Activated CD4-positive, alpha-beta T cell treated with anti-CD3 and anti-CD28 coated beads, Interleukin-2, Interleukin-4, amounts not matched to agents 100 ng/mL and 50 ng/mL, durations not matched to agents 16 hours and 8 hours (primary cell): Measurements from ENCODE around the gene NGFR.

Experiments
- DNase-seq: peaks from one replicate; pipeline ENCODE4 v3.0.0-alpha.2; 2020; ENCODE audit warnings: low spot score

Gene NGFR

GRCh38 chr17:49469831-49470810, 25.0 kb upstream of the NGFR start:
- no peak for DNase-seq

DNA sequence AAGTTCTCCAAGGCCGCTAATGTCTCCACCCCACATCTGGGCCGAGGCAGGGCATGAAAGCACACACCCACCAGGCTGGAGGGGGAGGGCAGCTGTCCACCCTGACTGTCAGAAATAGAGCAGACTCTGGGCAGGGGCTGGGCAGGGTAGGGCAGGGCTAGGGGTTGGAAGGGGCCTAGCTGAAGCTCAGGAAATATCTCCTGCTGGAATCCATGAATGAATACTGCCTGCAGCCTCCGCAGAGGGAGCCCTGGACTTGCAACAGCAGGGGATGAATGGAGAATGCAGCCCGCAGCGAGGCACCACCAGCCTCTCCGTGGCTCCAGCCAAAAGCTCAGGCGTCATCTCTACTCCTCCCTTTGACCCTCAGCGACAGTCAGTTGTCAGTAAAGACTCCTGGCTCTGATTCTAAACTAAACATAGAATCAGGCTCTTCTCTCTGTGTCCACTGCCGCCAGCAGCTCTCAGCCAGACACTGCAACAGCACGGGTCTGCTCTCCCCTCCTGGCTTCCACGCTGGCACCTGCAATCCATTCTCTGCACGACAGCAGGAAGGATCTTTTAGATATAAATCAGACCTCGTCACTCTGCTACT, 23.9 kb upstream of the NGFR start:
- no peak for DNase-seq

GRCh38 chr17:49471769-49472168, 23.3 kb upstream of the NGFR start:
- no peak for DNase-seq

GRCh38 chr17:49472527-49472926, 22.6 kb upstream of the NGFR start:
- no peak for DNase-seq

DNA sequence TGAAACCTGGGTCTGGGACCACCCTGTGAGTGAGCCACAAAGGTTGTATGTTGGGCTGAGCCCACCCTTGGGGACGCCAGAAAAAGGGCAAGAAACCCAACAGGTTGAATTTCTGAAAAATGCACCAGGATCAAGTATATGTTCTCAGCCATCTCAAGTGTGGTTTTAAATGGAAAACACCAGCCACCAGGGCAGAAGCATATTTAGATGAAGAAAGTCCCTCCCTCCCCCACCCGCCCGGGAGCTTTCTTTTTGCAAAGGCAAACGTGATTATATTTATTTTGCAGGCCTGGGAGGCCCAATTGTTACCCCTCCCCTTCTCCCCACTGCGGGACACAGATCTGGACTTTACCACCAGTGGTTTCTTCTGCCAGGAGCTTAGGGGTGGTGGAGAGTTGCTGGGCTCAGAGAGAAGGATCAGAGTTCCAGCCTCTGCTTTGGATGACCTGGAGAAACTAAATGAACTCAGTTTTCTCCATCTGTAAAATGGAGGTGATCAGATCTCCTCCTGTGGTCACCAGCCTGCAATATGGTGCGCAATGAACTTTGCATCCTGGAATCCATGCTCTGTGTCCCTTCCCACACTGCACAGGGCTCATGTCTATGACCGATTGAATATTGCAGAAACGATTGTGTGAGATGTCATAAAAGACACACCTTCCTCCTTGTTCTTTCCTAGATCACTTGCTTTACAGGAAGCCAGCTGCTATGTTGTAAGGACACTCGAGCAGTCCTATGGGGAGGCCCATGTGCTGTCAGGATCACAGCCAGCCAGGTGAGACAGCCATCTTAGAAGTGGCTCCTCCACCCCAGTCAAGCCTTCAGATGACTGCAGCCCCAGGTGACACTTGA, 21.0 kb upstream of the NGFR start:
- no peak for DNase-seq

DNA sequence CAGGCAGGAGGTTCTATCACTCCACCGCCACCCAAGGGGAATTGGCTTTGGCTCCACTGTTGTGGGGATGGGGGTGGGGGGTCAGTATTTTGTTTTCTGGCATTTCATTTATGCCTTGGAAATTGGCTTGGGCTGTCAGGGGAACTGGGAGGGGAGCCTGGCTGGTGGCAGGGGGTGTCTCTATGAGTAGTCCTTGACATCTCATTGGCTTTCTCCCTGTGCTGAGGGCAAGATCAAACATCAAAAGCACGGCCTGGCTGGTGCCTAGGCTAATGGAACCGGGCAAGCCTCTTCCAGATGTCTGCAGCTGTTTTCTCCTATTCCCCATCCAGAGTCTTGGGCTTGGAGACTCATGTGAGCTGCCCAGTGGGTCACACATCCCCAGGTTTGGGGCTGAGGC, 17.4 kb upstream of the NGFR start:
- no peak for DNase-seq

DNA sequence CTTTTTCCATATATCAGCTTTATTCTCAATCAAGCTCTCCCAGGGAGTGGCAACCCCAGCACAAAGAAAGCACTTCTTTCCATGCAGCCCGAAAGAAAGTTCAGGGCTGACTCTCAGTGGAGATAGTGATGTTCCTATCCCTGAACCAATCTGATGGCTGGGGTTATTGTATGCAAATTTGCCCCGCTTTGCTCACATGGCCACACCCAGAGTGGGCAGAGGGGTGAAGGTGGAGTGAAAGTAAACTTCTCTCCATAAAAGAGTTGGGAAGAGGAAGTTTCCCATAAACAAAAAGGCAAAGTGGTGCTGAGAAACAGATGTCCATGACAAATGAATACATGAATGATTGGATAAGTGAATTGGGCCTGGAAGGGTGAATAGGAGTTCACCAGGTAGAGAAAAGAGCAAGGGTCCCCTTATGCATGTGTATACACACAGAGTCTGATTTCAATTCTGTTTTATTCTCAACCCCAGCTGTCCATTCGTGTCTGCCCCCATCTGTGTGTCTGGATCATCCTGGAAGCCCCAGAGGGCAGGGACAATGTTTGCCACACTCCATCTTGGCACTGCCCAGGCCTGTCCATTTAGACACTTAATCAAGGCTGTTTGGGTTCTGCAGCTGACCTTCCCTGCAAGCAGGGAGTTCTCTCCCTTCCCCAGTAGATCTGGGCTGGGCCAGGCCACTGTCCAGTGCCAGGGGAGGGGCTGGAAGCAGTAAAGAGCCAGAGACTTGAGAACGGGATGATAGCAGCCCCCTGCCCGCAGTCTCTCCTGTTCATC, 14.1 kb upstream of the NGFR start:
- DNase-seq: no peak

DNA sequence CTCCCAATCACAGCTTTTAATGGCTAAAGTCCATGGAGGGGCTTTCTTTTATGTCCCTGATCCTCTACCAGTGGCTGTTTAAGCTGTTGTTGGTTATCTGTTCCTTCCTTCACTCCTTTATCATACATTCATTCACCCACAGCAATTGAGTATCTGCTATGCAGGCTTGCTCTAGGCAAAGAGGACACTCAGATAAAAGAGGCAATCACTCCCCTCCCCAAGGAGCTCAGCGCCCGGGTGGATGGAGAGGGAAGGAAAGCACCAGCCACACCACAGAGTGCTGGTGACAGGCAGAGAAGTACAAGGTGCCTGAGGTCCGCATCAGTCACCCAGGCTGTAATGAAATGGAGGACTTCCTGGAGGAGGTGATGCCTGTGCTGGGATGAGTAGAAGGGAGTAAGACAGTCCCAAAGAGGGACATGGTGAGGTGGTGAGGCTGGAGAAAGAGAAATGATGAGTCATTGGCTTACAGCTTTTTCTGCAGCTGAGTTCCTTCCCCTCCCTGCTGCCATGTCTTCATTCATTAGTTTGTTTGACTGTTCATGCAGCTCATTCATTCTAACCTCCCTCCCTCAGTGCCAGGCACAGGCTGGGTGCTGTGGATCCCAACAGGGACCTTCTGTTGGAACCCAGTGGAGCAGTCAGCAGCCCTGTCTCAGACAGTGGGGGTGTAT, 12.8 kb upstream of the NGFR start:
- DNase-seq: no peak

DNA sequence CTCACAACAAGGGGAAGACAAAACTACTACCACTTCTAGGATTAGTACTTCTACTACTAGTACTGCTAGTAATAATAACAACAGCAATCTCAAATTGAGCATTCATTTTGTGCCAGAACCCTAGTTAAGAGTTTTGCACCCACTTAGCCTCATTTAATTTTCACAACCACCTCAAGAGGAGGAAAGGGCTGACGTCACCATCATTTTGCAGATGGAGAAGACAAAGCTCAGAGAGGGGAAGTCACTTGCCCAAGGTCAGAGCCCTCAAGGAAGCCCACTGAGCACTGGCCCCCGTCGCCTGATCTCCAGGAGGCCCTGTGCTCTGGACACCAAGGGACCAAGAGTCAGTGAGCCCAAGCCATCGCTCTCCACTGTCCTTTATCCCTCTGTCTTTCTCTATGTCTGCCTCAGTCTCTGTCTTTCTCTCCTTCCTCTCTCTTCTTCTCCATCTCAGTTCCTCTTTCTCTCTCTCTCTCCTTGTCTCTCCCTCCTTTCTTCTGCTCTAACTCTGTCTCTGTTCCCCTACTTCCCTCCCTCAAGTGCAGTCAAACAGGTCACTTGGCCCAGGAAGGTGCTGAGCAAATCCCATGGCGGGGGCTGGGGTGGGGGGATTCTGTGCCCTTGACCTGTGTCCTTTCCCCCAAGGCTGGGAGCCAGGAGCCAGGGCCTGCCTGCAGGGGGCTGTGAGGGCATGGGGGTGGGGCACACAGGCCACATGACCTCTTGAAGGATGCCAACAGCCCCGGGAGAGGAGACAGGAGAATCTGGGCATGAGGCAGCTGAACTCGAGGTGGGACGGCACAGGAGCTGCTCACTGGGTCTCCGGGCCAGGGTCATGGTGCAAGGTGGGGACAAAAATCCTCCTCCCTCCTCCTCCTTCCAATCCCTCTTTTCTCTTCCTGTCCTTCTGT, 11.2 kb upstream of the NGFR start:
- no peak for DNase-seq

GRCh38 chr17:49484588-49484987, 10.5 kb upstream of the NGFR start:
- DNase-seq: no peak

DNA sequence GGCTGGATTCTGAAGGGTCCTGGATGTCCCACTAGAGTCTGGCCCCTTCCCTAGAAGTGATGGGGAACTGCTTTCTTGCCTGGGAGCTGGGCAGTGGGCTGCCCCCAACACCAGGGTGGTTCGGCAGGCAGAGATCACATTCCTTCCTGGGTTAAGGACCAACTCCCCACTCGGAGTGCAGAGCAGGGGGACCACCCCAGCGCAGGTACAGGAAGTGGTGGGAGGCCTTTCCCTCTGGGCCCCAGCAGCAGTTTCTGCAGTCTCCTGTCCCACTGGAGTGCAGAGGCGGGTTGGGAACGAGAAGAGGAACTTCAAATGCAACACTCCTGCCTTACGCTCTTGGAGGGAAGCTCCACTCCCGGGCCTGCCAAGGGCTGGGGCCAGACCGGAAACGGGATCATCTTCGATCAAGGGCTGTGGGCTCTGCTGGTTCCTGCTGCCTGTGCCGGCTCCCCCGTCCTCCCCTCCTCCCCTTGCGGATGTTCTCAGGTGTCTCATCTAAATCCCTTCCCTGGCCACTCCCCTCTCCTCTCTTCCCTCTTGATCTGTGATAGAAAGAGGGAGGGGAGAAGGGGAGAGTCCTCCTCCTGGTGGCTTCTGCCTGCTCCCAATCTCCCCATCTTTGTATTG, 9.0 kb upstream of the NGFR start:
- DNase-seq: no peak

- DNase-seq: no peak
These were observed 7.9 kb upstream of the NGFR start for GRCh38 chr17:49487183-49487582.

DNA sequence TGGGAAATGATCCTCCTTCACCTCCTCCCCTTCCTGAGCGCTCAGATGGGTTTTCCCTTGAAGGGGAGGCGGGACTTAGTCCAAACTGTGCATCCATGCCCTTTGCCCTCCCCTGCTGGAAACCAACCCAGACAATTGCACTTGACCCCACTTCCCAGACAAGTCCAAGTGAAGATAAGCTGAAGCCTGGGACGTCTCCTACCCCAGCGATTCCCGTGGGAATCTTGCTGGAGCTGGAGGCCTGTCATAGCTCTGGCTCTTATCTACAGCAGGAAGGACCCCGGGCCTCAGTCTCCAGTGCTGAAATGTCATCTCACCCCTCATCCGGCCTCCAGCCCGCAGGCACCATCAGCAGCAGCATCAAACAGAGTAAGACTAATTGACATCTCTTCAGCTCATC, 6.5 kb upstream of the NGFR start:
- DNase-seq: no peak

DNA sequence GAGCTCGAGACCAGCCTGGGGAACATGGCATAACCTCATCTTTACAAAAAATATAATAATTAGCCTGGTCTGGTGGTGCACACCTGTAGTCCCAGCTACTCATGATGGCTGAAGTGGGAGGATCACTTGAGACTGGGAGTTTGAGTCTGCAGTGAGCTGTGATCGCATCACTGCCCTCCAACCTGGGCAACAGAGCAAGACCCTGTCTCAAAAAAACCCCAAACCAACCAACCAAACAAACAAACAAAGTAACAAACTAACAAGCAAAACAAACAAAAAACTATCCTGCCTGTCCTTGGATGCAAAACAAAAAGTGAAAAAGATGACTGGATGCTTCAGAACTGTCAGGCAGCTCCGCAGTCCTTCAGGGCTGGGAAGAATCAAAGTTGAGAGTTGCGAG, 5.7 kb upstream of the NGFR start:
- no peak for DNase-seq

- DNase-seq: no peak
These were observed 4.8 kb upstream of the NGFR start for GRCh38 chr17:49490276-49490675.

DNA sequence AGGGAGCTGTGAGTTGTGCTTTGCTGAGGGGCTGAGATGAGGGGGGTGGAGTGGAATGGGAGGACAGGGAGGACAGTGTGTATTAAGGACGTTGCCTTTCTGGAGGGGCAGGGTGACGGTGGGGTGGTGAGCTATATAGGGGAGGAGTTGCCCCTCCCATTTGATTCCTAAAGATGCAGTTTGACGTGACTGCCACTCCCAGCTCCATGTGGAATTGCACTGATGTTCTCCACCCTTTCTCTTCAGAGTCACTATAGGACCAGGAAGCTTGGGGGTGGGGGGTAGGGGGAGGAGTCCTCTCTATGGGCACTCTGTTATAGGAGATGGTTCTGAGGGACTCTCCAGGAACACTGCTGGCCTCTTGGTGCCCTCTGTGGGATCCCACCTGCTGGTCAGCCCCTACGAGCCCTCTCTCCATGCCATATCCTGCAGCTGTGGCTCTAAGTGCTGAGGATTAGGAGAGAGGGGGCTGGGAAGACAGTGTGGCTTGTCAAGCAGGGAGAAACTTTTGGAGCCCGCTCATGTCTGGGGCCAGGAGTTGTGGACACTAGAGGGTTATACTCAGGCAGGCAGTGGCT, 3.8 kb upstream of the NGFR start:
- no peak for DNase-seq

- DNase-seq: no peak
These were observed 601 bp upstream of the NGFR start for GRCh38 chr17:49494399-49494985.

- DNase-seq: no peak
These were observed 719 bp downstream of the NGFR start for GRCh38 chr17:49495842-49496182.
